Stomach (tissue), 4 donors: ENCODE results near the gene FBXO17.
"Not testable (repeated sequence)": the region's sequence is repeated elsewhere in the genome, so short reads cannot be mapped to it uniquely, and the experiment has no call there.

Experiments
- CTCF ChIP-seq, 7 experiments: fragments of 450-650 bp in 4 of 7; fragments of 200-600 bp in 3 of 7; sonication (generic) in 3 of 7; IDR thresholded peaks; one replicate each; pipeline ENCODE4 v1.5.1; 2016 to 2019; ENCODE audit warnings: antibody characterized with exemption in 7 of 7, control low read depth in 2 of 7, mild to moderate bottlenecking in 1 of 7
- POLR2AphosphoS5 ChIP-seq, 3 donors: sonication (generic); formaldehyde crosslinking; IDR thresholded peaks; one replicate each; pipeline ENCODE4 v1.6.1; 2016; ENCODE audit warnings: antibody characterized with exemption in 3 of 3

- not testable (repeated sequence) for TF ChIP-seq CTCF, POLR2AphosphoS5 (IDR thresholded peaks at IDR 0.05)
These were observed 9.4 kb downstream of the FBXO17 start for GRCh38 chr19:38966149-38966548.
